ENCODE results near the gene ABCD4. TPM values are rescaled to one million over a fixed set of nuclear protein-coding genes. Genes with fewer than 3 reads are reported as not detected.

The ABCD4 gene
- total RNA-seq, 6 experiments from 2014 or later: 13.4 to 18.5 (median 15.7) TPM

GRCh38 chr14:74242021-74242779 is 60.5 kb downstream of the ABCD4 start:
- no peak for DNase-seq
- Mint-ChIP-seq H3K36me3 (ENCODE audit: low read depth) (no peaks in the 10 kb centered on the region), H3K4me1 (ENCODE audit: low read depth) (no peaks in the 10 kb centered on the region), H3K4me3 (no peak overlapping the region), H3K27me3 (ENCODE audit: insufficient read depth) (peaks cover 75% of the 10 kb centered on the region), H3K9me3 (no peaks in the 10 kb centered on the region), H3K27ac (no peak overlapping the region)
- TF ChIP-seq CTCF (IDR thresholded peaks at IDR 0.05): no peak

GRCh38 chr14:74241652-74242017 is 61.1 kb downstream of the ABCD4 start:
- no peak for TF ChIP-seq CTCF (IDR thresholded peaks at IDR 0.05)
- Mint-ChIP-seq H3K27ac (no peak overlapping the region), H3K27me3 (ENCODE audit: insufficient read depth) (peaks cover 70% of the 10 kb centered on the region), H3K36me3 (ENCODE audit: low read depth) (no peaks in the 10 kb centered on the region), H3K4me1 (ENCODE audit: low read depth) (no peaks in the 10 kb centered on the region), H3K4me3 (no peak overlapping the region), H3K9me3 (no peaks in the 10 kb centered on the region)
- no peak for DNase-seq

- no peak overlapping the region for H3K4me3 Mint-ChIP-seq
- no peak overlapping the region for H3K27ac Mint-ChIP-seq
- TF ChIP-seq CTCF (IDR thresholded peaks at IDR 0.05): no peak
- DNase-seq: no peak
- H3K4me1 Mint-ChIP-seq (ENCODE audit: low read depth): no peaks in the 10 kb centered on the region
- no peaks in the 10 kb centered on the region for H3K9me3 Mint-ChIP-seq
- H3K36me3 Mint-ChIP-seq (ENCODE audit: low read depth): no peaks in the 10 kb centered on the region
- peaks cover 65% of the 10 kb centered on the region for H3K27me3 Mint-ChIP-seq (ENCODE audit: insufficient read depth)
Observed at GRCh38 chr14:74240794-74241651, 61.7 kb downstream of the ABCD4 start.

- H3K9me3 Mint-ChIP-seq: no peaks in the 10 kb centered on the region
- H3K36me3 Mint-ChIP-seq (ENCODE audit: low read depth): no peaks in the 10 kb centered on the region
- no peak overlapping the region for H3K4me3 Mint-ChIP-seq
- TF ChIP-seq CTCF (IDR thresholded peaks at IDR 0.05): no peak
- H3K4me1 Mint-ChIP-seq (ENCODE audit: low read depth): no peaks in the 10 kb centered on the region
- peaks cover 59% of the 10 kb centered on the region for H3K27me3 Mint-ChIP-seq (ENCODE audit: insufficient read depth)
- no peak overlapping the region for H3K27ac Mint-ChIP-seq
- no peak for DNase-seq
Observed at GRCh38 chr14:74239848-74240793, 62.6 kb downstream of the ABCD4 start.
